ENCODE measurements around the gene KAZN.

DNA sequence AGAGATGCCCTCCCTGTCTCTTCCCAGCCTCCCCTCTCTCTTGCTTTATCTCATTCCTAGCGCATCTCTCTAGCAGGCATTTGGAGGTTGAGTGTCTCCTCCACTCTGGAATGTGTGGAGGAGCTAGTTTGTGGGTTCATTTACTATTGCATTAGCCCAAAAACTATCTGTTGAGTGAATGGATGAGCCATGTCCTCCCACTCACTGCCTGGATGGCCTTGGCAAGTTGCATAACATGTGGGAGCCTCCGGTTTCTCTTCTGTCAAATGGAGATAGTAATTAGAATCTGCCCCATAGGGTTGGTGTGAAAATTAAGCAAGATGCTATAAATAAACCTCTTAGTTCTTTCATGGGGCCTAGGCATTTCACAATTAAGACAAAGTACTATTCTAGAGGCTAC, 181.8 kb downstream of the KAZN start:
- TF ChIP-seq, protein P1, sequence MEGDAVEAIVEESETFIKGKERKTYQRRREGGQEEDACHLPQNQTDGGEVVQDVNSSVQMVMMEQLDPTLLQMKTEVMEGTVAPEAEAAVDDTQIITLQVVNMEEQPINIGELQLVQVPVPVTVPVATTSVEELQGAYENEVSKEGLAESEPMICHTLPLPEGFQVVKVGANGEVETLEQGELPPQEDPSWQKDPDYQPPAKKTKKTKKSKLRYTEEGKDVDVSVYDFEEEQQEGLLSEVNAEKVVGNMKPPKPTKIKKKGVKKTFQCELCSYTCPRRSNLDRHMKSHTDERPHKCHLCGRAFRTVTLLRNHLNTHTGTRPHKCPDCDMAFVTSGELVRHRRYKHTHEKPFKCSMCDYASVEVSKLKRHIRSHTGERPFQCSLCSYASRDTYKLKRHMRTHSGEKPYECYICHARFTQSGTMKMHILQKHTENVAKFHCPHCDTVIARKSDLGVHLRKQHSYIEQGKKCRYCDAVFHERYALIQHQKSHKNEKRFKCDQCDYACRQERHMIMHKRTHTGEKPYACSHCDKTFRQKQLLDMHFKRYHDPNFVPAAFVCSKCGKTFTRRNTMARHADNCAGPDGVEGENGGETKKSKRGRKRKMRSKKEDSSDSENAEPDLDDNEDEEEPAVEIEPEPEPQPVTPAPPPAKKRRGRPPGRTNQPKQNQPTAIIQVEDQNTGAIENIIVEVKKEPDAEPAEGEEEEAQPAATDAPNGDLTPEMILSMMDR (optimal IDR thresholded peaks at IDR 0.05 in 1 of 3, IDR thresholded peaks at IDR 0.05 in 1 of 3, conservative IDR thresholded peaks at IDR 0.05 in 1 of 3; ENCODE audit: extremely low read depth in 1 of 3, insufficient read depth in 2 of 3, low read length in 3 of 3), result no peak
- no peak for TF ChIP-seq EZH2 (IDR thresholded peaks at IDR 0.05; ENCODE audit: low read length)
